HG03025 (cell line): ENCODE results near the gene CDH12.

ENCODE experiments used
- ATAC-seq: cut with Tn5 transposase; IDR thresholded peaks from one replicate; pipeline ENCODE4 v1.9.1; 2021; ENCODE audit warnings: mild to moderate bottlenecking, moderate library complexity; ENCODE audit not compliant: unreplicated experiment, low FRiP score

CDH12 gene

DNA sequence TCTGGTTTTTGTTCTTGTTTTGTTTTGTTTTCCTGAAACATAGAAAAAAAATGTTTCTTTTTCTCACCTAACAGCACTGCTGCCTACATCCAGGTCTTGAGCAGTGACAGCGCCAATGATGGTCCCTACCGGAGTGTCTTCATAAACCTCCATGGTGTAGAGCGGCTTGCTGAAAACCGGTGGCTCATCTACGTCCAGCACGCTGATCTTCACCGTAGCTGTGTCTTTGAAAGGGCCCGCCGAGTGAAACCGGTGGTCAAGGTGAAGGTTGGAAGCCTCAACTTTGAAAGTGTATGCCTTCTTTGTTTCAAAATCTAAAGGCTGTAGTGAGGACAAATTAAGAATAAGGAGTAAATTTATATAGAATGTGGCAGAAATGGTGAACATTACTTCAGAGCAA is 1051.0 kb downstream of the CDH12 start:
- no peak for ATAC-seq

GRCh38 chr5:21792748-21793147 is 1060.4 kb downstream of the CDH12 start:
- no peak for ATAC-seq

GRCh38 chr5:21791304-21791703 is 1061.8 kb downstream of the CDH12 start:
- no peak for ATAC-seq

DNA sequence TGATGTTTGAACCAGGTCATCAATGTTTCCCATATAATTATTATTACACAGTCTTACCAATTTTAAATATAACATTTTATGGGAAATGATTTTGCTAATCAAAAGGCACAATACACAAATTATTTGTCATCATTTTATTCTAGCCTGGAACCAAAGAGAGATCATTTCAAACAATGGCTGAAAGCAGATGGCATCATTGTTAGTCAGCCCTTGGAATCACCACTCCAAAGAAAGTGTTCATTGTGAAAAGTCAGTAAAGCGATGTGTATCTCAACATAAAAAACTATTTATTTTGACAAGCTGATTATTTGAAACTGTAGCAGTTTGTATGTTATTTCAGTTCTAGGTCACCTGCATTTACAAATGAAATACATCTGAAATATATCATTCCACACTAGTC is 1068.7 kb downstream of the CDH12 start:
- ATAC-seq: no peak

- ATAC-seq: no peak
These were observed 1070.0 kb downstream of the CDH12 start for GRCh38 chr5:21783074-21783679.

- ATAC-seq: no peak
These were observed 1076.7 kb downstream of the CDH12 start for GRCh38 chr5:21776466-21776865.

DNA sequence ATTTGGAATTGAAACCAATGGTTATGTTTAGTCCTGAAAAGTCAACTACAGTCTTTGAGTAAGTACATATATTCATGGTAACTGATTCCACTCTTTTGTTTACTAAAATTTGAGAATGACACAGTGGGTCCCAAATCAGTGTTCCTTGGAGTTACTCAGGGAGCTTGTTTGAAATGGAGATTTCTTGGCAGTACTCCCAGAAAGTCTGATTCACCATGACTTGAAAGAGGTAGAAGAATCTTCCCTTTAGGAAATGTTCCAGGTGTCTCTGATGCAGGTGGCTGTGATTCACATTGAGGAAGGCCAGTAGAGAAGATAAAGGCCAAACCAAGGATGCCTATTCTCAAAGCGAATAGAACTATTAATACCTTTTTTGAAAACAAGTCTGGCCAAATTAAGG is 1078.3 kb downstream of the CDH12 start:
- ATAC-seq: no peak

GRCh38 chr5:21774281-21774680 is 1078.9 kb downstream of the CDH12 start:
- no peak for ATAC-seq

DNA sequence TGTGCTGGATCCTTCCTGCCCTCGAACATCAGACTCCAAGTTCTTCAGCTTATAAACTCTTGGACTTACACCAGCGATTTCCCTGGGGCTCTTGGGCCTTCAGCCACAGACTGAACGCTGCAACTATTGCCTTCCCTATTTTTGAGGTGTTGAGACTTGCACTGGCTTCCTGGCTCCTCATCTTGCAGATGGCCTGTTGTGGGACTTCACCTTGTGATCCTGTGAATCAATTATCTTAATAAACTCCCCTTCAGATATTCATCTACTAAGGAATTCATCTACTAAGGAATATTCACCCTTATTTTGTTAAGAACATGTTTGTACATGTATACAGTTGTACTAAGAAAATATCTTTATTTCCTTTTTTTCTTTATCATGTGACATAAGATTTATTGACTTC is 1079.7 kb downstream of the CDH12 start:
- no peak for ATAC-seq

DNA sequence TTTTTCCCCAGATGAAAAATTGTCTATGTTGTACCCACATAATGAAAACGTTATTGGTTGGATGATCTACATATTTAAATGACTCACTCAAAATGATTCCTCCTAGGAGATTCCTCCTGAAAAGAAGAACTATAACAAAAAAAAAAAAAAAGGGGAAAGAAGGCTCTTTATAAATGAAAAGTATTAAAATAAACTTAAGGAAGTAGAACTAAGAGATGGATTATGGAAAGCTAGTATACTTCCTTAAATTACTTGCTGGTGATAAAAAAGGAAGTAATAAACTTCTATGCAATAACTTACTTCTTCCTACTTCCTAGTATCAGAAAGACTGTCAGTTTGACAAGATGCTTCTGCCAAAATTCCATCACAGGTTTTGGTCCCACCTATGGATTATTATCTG is 1087.7 kb downstream of the CDH12 start:
- no peak for ATAC-seq

DNA sequence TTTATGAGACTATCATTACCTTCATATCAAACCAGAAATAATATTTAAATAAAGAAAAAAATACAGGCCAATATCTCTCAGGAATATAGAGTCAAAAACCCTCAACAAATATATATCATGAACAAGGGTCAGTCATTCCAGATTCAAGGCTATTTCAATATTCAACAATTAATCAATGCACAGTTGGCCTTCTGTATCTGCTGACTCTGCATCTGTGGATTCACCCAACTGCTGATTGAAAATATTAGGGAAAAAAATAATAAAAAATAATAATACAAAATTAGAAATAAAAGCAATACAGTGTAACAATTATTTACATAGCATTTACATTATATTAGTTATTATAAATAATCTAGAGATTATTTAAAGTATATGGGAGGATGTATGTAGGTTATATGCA is 1114.0 kb downstream of the CDH12 start:
- no peak for ATAC-seq

DNA sequence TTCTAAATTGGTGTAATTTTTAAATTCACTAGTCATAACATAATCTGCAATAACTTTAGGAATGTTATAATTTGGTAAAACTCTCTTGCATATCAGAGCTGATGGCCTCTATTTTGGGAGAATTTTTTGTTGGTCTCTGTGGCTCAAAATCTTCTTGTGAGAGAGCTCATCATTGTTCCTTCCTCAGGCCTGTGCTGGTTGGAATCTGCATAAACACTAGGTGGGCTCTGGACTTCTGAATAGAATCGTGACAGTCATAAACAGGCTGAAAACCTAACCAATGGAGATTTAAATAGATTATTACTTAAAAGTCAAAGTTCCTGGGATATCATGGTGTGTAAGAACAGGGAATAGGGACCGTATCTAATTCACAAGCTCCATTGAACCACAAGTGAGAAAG is 1129.6 kb downstream of the CDH12 start:
- ATAC-seq: no peak

- ATAC-seq: no peak
These were observed 1141.0 kb downstream of the CDH12 start for GRCh38 chr5:21711866-21712758.

DNA sequence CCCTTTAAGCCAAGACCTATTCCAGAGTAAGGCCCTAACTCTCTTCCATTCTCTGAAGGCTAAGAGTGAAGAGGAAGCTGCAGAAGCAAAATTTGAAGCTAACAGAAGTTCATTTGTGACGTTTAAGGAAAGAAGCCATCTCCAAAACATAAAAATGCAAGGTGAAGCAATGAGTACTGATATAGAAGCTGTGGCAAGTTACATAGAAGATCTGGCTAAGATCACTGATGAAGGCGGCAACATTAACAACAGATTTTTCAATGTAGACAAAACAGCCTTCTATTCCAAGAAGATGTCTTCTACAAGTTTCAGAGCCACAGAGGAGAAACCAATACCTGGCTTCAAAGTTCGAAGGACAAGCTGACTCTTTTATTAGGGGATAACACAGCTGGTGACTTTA is 1143.4 kb downstream of the CDH12 start:
- no peak for ATAC-seq

DNA sequence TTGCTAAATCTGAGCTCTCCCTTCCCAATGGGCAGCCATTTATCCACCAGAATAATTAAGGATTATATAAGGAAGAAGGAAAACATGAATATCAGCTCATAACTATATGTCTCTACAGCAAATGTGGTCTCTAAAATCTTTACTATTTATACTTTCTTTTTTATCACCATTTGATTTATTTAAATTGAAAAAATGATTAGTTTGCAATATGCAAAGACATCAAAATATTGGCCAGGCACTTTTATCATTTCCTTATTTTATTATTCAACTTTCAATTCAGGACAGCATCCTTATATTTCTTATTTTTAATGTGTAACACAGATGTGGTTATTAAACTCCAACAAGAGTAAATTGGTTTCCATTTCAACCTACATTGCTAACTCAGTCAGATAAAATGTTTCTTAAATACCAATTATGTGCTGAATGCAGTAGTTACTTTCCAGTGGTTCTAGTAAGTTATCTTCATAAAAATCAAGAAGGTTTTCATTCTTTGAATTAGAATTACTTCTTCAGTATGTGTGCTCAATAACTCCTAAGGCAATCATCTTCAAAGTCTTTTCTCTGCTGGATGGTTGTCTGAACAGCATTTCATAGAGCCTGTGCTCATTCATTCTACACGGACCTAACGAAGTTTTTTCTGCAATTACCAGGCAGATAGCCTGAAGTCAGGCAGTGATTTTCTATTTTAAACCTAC is 1148.0 kb downstream of the CDH12 start:
- no peak for ATAC-seq

DNA sequence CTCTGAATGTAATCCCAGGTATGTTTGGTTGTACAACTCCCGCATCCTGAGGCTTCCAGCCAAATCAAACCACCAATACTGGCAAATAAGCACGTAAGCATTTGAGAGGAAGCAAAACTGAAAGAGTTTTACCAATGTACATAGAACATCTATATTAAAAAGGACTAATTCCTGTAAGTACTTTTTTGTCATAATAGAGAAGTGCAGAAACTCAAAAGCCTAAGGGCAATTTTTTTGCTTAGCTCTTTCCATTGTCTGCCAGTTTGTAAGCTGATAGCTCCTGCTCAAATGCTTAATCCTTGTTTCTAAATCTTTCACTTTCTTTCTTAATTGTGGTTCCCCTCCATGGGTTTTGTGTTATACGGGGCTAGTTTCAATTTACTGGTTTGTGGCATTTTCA is 1151.8 kb downstream of the CDH12 start:
- ATAC-seq: no peak
